NT2/D1 (cell line): ENCODE data around the gene HAS3.

Source experiments
- SUZ12 ChIP-seq: IDR thresholded peaks from 2 replicates; pipeline ENCODE4 v1.6.1; 2011; ENCODE audit not compliant: insufficient read length, insufficient read depth; ENCODE audit errors: extremely low read depth
- YY1 ChIP-seq: IDR thresholded peaks from 2 replicates; pipeline ENCODE4 v1.6.1; 2011; ENCODE audit not compliant: insufficient read length, insufficient read depth
- ZNF274 ChIP-seq: IDR thresholded peaks from 2 replicates; pipeline ENCODE4 v1.6.1; 2011; ENCODE audit warnings: mild to moderate bottlenecking, low read depth, low read length

- TF ChIP-seq YY1 (no peak), ZNF274 (no peak), SUZ12 (no peak)
These were observed 22.0 kb upstream of the HAS3 start for GRCh38 chr16:69083306-69083941.
